ENCODE data around the gene SMAD6. TPM values are rescaled to one million over a fixed set of nuclear protein-coding genes. Genes with fewer than 3 reads are reported as not detected.

Gene SMAD6
- total and polyA plus RNA-seq, 2 donors: 1.0 to 2.8 TPM

DNA sequence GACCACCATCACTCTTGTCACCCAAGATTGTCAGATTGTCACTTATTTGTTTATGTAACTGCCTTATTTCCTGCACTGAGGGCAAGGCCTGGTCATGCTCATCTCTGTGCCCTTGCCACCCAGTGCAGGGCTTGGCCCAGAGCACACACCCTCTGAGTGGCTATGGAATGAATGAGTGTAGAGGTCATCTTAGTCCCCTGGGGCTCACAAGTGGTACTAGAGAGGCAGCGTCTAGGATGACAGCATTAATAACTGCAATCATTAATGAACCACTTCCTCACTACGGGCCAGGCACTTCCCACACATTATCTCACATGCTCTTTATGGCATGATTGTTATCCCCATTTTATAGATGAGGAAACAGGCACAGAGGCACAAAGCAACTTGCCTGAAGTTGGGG lies 117.0 kb downstream of the SMAD6 start:
- no peak for DNase-seq (ENCODE audit: low read depth in 6 of 9, low spot score in 9 of 9)
- Histone ChIP-seq H3K36me3 (ENCODE audit: control insufficient read depth in 2 of 2, insufficient read depth in 2 of 2, low read length in 1 of 2) (no peaks in the 10 kb centered on the region), H3K27me3 (ENCODE audit: control insufficient read depth in 2 of 2, insufficient read depth in 1 of 2, low read length in 1 of 2) (no peaks in the 10 kb centered on the region), H3K27ac (ENCODE audit: low read depth in 1 of 2, low read length in 1 of 2) (no peak overlapping the region), H3K9me3 (ENCODE audit: control insufficient read depth in 2 of 2, insufficient read depth in 1 of 2, low read length in 1 of 2) (no peaks in the 10 kb centered on the region), H3K4me1 (ENCODE audit: control insufficient read depth in 2 of 2, insufficient read depth in 2 of 2, low read length in 2 of 2) (no peaks in the 10 kb centered on the region), H3K4me3 (ENCODE audit: low read length in 2 of 2) (no peak overlapping the region)
- 71% methylated on average over 2 of the region's 2 CpGs for WGBS

DNA sequence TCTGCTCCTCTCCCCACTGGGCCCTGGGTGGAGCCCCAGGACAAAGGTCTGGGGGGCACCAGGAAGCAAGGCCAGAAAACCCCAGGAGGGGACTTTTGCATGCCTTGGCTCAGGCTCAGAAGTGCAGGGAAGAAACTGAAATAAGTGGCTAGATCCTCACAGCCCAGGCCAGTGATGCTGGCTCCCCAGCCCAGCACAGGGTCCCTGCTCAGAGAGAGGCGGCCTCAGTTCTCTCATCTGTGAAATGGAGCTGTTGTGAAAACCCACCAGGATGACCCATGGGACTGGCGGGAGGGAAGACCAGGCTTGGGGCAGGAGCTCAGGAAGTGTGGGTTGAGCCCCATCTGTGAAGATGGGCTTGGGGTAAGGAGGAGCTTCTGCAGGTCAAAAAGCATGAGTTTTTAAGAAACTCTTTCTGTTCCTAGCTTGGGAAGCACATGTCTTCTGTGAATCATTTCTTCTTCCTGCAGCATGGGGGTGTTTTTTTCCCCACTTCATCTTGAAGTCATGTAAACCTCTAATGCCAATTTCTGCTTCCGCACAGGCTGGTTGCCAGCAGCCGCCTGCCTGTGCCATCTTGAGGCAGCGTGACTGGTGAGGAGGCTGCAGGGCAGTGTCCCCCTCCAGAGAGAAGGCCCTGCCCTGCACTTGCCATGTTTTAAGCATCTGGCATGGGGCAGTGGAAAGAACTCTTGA lies 118.6 kb downstream of the SMAD6 start:
- WGBS: 93% methylated on average over 5 of the region's 5 CpGs
- Histone ChIP-seq H3K4me1 (ENCODE audit: control insufficient read depth in 2 of 2, insufficient read depth in 2 of 2, low read length in 2 of 2) (no peaks in the 10 kb centered on the region), H3K36me3 (ENCODE audit: control insufficient read depth in 2 of 2, insufficient read depth in 2 of 2, low read length in 1 of 2) (no peaks in the 10 kb centered on the region), H3K27ac (ENCODE audit: low read depth in 1 of 2, low read length in 1 of 2) (no peak overlapping the region), H3K9me3 (ENCODE audit: control insufficient read depth in 2 of 2, insufficient read depth in 1 of 2, low read length in 1 of 2) (no peaks in the 10 kb centered on the region), H3K27me3 (ENCODE audit: control insufficient read depth in 2 of 2, insufficient read depth in 1 of 2, low read length in 1 of 2) (no peaks in the 10 kb centered on the region), H3K4me3 (ENCODE audit: low read length in 2 of 2) (no peak overlapping the region)
- no peak for DNase-seq (ENCODE audit: low read depth in 6 of 9, low spot score in 9 of 9)

DNA sequence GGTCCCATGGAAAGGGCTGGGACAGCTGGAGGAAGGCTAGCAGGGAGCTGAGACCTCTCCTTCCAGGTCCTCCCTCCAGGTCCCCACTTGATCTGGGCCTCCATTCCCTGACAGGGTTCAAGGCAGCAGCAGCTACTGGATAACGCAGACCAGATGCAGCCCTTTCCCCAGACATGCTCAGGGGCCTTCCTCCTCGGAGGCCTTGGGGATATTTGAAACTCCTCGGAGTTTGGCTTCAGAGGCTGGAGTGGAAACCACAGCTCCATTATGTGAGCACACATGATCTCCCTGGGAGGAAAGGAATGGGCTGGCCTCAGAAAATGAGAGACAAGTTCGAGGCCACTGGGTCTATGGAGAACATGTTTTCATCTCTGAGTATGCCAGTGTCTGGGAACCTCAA lies 119.3 kb downstream of the SMAD6 start:
- DNase-seq (ENCODE audit: low read depth in 6 of 9, low spot score in 9 of 9): no peak
- H3K36me3 ChIP-seq (ENCODE audit: control insufficient read depth in 2 of 2, insufficient read depth in 2 of 2, low read length in 1 of 2): no peaks in the 10 kb centered on the region
- no peak overlapping the region for H3K27ac ChIP-seq (ENCODE audit: low read depth in 1 of 2, low read length in 1 of 2)
- no peaks in the 10 kb centered on the region for H3K4me1 ChIP-seq (ENCODE audit: control insufficient read depth in 2 of 2, insufficient read depth in 2 of 2, low read length in 2 of 2)
- 93% methylated on average over 4 of the region's 4 CpGs for WGBS
- no peak overlapping the region for H3K4me3 ChIP-seq (ENCODE audit: low read length in 2 of 2)
- no peaks in the 10 kb centered on the region for H3K9me3 ChIP-seq (ENCODE audit: control insufficient read depth in 2 of 2, insufficient read depth in 1 of 2, low read length in 1 of 2)
- no peaks in the 10 kb centered on the region for H3K27me3 ChIP-seq (ENCODE audit: control insufficient read depth in 2 of 2, insufficient read depth in 1 of 2, low read length in 1 of 2)

DNA sequence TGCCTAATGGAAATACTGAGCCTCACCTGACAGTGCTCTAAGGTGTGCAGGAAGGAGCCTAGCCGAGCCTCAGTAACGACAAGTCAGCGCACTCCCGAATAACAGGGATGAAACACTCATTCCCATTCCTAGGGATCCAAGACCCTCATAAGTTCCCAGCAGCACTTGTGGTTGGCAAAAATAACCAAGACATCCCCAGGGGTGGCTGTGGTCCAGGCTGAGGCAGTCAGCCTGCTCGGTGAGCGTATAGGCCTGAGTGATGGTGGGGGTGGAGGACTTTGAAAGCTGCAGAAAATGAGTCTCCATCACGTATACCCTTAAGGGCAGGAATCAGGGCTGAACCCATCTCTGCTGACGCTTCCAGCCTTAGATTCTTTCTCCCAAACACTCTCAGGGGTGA lies 120.1 kb downstream of the SMAD6 start:
- H3K4me1 ChIP-seq (ENCODE audit: control insufficient read depth in 2 of 2, insufficient read depth in 2 of 2, low read length in 2 of 2): no peaks in the 10 kb centered on the region
- H3K4me3 ChIP-seq (ENCODE audit: low read length in 2 of 2): no peak overlapping the region
- no peaks in the 10 kb centered on the region for H3K36me3 ChIP-seq (ENCODE audit: control insufficient read depth in 2 of 2, insufficient read depth in 2 of 2, low read length in 1 of 2)
- H3K27ac ChIP-seq (ENCODE audit: low read depth in 1 of 2, low read length in 1 of 2): no peak overlapping the region
- 94% methylated on average over 8 of the region's 8 CpGs for WGBS
- no peak for DNase-seq (ENCODE audit: low read depth in 6 of 9, low spot score in 9 of 9)
- no peaks in the 10 kb centered on the region for H3K27me3 ChIP-seq (ENCODE audit: control insufficient read depth in 2 of 2, insufficient read depth in 1 of 2, low read length in 1 of 2)
- H3K9me3 ChIP-seq (ENCODE audit: control insufficient read depth in 2 of 2, insufficient read depth in 1 of 2, low read length in 1 of 2): no peaks in the 10 kb centered on the region

DNA sequence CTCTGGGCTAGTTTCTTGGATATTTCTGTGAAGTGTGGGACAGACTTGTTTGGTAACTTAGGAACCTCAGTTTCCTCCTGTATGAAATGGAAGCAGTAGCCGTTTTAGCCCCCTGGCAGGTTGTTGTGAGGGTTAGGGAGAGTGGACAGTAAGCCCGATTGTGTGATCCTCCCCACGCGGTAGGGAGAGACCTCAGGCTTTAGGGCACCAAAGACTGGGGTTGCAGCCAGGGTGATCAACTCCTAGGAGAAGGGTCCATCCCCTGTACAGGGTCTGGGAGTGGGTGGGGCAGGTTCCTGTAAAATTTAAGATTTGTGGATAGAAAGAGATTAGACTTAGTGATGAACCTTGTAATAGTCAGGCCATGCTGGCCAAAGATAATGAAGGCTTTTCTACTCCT lies 120.5 kb downstream of the SMAD6 start:
- H3K27ac ChIP-seq (ENCODE audit: low read depth in 1 of 2, low read length in 1 of 2): no peak overlapping the region

DNA sequence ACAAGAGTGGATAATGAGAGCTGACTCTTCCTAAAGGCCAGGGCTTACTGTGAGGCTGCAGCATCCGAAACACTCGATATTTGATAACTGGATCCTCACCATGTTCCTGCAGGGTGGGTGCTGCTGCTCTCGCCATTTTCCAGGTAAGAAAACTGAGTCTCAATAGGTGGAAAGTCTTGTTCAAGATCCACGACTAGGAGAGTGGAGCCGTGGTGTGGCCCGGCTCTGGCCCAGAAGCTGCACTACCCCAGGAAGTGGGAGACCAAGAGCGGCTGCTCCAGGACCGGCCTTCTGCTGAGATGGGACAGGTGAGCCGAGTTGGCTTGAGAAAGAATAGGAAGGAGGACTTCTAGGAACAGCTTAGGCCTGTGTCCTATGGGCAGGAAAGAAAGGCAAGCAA lies 121.6 kb downstream of the SMAD6 start:
- 98% methylated on average over 9 of the region's 9 CpGs for WGBS
- DNase-seq (ENCODE audit: low read depth in 6 of 9, low spot score in 9 of 9): no peak
- H3K27me3 ChIP-seq (ENCODE audit: control insufficient read depth in 2 of 2, insufficient read depth in 1 of 2, low read length in 1 of 2): no peaks in the 10 kb centered on the region

More for the DNA sequence above, 120.5 kb downstream of the SMAD6 start:
- no peaks in the 10 kb centered on the region for H3K9me3 ChIP-seq (ENCODE audit: control insufficient read depth in 2 of 2, insufficient read depth in 1 of 2, low read length in 1 of 2)
- WGBS: 96% methylated on average over 4 of the region's 4 CpGs
- H3K36me3 ChIP-seq (ENCODE audit: control insufficient read depth in 2 of 2, insufficient read depth in 2 of 2, low read length in 1 of 2): no peaks in the 10 kb centered on the region
- DNase-seq (ENCODE audit: low read depth in 6 of 9, low spot score in 9 of 9): no peak
- no peak overlapping the region for H3K4me3 ChIP-seq (ENCODE audit: low read length in 2 of 2)
- H3K4me1 ChIP-seq (ENCODE audit: control insufficient read depth in 2 of 2, insufficient read depth in 2 of 2, low read length in 2 of 2): no peaks in the 10 kb centered on the region
- no peaks in the 10 kb centered on the region for H3K27me3 ChIP-seq (ENCODE audit: control insufficient read depth in 2 of 2, insufficient read depth in 1 of 2, low read length in 1 of 2)

DNA sequence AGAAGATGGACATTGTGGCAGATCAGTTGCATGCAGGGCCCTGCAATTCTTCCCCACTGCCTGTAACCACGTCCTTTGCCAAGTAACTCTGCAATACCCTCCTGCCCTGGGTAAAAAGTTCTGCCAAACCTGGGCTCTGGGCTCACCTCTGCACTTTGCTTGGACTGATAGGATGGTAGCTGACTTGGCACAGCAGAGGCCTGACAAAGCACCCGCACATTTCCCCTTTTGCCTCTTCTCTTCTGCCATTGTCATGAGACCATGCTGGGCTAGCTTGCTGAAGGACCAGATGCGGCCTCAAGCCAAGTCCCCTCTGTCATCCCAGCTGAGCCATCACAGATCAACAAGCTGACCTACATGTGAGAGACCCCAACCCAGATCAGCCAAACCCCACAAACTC lies 122.4 kb downstream of the SMAD6 start:
- no peaks in the 10 kb centered on the region for H3K9me3 ChIP-seq (ENCODE audit: control insufficient read depth in 2 of 2, insufficient read depth in 1 of 2, low read length in 1 of 2)
- no peak overlapping the region for H3K4me3 ChIP-seq (ENCODE audit: low read length in 2 of 2)
- 95% methylated on average over 3 of the region's 3 CpGs for WGBS
- DNase-seq (ENCODE audit: low read depth in 6 of 9, low spot score in 9 of 9): no peak
- no peaks in the 10 kb centered on the region for H3K27me3 ChIP-seq (ENCODE audit: control insufficient read depth in 2 of 2, insufficient read depth in 1 of 2, low read length in 1 of 2)
- no peak overlapping the region for H3K27ac ChIP-seq (ENCODE audit: low read depth in 1 of 2, low read length in 1 of 2)
- no peaks in the 10 kb centered on the region for H3K36me3 ChIP-seq (ENCODE audit: control insufficient read depth in 2 of 2, insufficient read depth in 2 of 2, low read length in 1 of 2)
- no peaks in the 10 kb centered on the region for H3K4me1 ChIP-seq (ENCODE audit: control insufficient read depth in 2 of 2, insufficient read depth in 2 of 2, low read length in 2 of 2)

More for the DNA sequence above, 121.6 kb downstream of the SMAD6 start:
- Histone ChIP-seq H3K27ac (ENCODE audit: low read depth in 1 of 2, low read length in 1 of 2) (no peak overlapping the region), H3K4me3 (ENCODE audit: low read length in 2 of 2) (no peak overlapping the region), H3K36me3 (ENCODE audit: control insufficient read depth in 2 of 2, insufficient read depth in 2 of 2, low read length in 1 of 2) (no peaks in the 10 kb centered on the region), H3K9me3 (ENCODE audit: control insufficient read depth in 2 of 2, insufficient read depth in 1 of 2, low read length in 1 of 2) (no peaks in the 10 kb centered on the region), H3K4me1 (ENCODE audit: control insufficient read depth in 2 of 2, insufficient read depth in 2 of 2, low read length in 2 of 2) (no peaks in the 10 kb centered on the region)

DNA sequence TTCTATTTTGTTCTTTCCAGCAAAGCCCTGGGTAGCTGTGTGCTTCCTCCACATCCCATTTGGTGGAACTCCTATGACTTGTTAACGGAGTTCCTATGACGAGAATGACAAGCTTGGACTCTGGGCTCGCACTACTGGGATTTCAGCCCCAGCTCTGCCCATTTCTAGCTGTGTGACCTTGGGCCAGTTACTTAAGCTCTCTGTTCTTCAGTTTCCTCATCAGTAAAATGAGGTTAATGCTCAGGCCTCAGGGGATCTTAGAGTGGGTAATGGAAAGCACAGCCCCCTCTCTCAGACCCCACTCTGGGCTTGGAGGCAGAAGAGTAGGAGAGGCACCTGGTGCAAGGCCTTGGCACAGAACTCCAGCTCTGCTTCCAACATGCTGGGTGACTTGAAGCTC lies 123.1 kb downstream of the SMAD6 start:
- Histone ChIP-seq H3K27me3 (ENCODE audit: control insufficient read depth in 2 of 2, insufficient read depth in 1 of 2, low read length in 1 of 2) (no peaks in the 10 kb centered on the region), H3K36me3 (ENCODE audit: control insufficient read depth in 2 of 2, insufficient read depth in 2 of 2, low read length in 1 of 2) (no peaks in the 10 kb centered on the region), H3K4me1 (ENCODE audit: control insufficient read depth in 2 of 2, insufficient read depth in 2 of 2, low read length in 2 of 2) (no peaks in the 10 kb centered on the region), H3K9me3 (ENCODE audit: control insufficient read depth in 2 of 2, insufficient read depth in 1 of 2, low read length in 1 of 2) (no peaks in the 10 kb centered on the region), H3K27ac (ENCODE audit: low read depth in 1 of 2, low read length in 1 of 2) (no peak overlapping the region), H3K4me3 (ENCODE audit: low read length in 2 of 2) (no peak overlapping the region)
- 95% methylated on average over 3 of the region's 3 CpGs for WGBS
- DNase-seq (ENCODE audit: low read depth in 6 of 9, low spot score in 9 of 9): no peak

DNA sequence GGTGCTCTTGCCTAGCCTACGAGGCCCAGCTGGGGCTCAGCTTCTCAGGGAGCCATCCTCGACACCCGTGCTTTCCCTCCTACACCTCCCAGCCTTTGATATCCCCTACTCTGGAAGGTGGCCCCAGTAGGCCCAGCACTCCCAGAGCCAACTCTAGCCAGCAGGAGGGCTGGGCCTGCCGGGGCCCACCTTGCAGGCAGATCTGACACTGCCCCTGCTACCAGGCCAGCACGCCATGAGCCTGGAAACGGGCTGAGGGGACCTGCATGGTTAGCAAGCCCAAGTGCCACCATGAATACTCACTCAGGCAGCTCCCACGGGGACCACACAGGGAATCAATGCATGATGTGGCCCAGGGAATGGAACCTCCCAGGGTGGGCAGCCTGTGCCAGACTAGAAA lies 123.7 kb downstream of the SMAD6 start:
- no peak for DNase-seq (ENCODE audit: low read depth in 6 of 9, low spot score in 9 of 9)
- H3K9me3 ChIP-seq (ENCODE audit: control insufficient read depth in 2 of 2, insufficient read depth in 1 of 2, low read length in 1 of 2): no peaks in the 10 kb centered on the region
- H3K27ac ChIP-seq (ENCODE audit: low read depth in 1 of 2, low read length in 1 of 2): no peak overlapping the region
- 98% methylated on average over 7 of the region's 7 CpGs for WGBS
- no peaks in the 10 kb centered on the region for H3K4me1 ChIP-seq (ENCODE audit: control insufficient read depth in 2 of 2, insufficient read depth in 2 of 2, low read length in 2 of 2)
- H3K4me3 ChIP-seq (ENCODE audit: low read length in 2 of 2): no peak overlapping the region
- no peaks in the 10 kb centered on the region for H3K27me3 ChIP-seq (ENCODE audit: control insufficient read depth in 2 of 2, insufficient read depth in 1 of 2, low read length in 1 of 2)
- no peaks in the 10 kb centered on the region for H3K36me3 ChIP-seq (ENCODE audit: control insufficient read depth in 2 of 2, insufficient read depth in 2 of 2, low read length in 1 of 2)
